Spleen (tissue), 11 donors: ENCODE data around the gene AQP5. TPM values are rescaled to one million over a fixed set of nuclear protein-coding genes. Genes with fewer than 3 reads are reported as not detected.

Source experiments
- DNase-seq: peaks from one replicate; pipeline ENCODE4 v3.0.0-alpha.2; 2020
- H3K27ac ChIP-seq, 8 donors: fragments of 200-600 bp; sonication (generic) in 7 of 8; 1 replicate in 4 of 8; 2 replicates in 4 of 8; pipeline versions ENCODE4 v1.5.0 to v1.8.0; 2016 to 2021; ENCODE audit warnings: inconsistent platforms in 4 of 8, mild to moderate bottlenecking in 4 of 8, moderate library complexity in 1 of 8
- H3K27me3 ChIP-seq, 7 donors: fragments of 200-600 bp; sonication (generic) in 6 of 7; replicated peaks in 1 of 7; 1 replicate in 4 of 7; 2 replicates in 3 of 7; pipeline versions ENCODE4 v1.5.0 to v1.8.0; 2016 to 2021; ENCODE audit warnings: inconsistent platforms in 3 of 7, mild to moderate bottlenecking in 1 of 7
- H3K36me3 ChIP-seq, 6 donors: fragments of 200-600 bp; sonication (generic) in 5 of 6; 1 replicate in 4 of 6; 2 replicates in 2 of 6; pipeline versions ENCODE4 v1.5.0 to v1.8.0; 2016 to 2021; ENCODE audit warnings: inconsistent platforms in 2 of 6
- H3K4me1 ChIP-seq, 6 donors: fragments of 200-600 bp; sonication (generic) in 5 of 6; 1 replicate in 3 of 6; 2 replicates in 3 of 6; pipeline versions ENCODE4 v1.5.0 to v1.8.0; 2016 to 2021; ENCODE audit warnings: inconsistent platforms in 3 of 6
- H3K4me3 ChIP-seq, 8 donors: fragments of 200-600 bp; sonication (generic) in 7 of 8; 1 replicate in 4 of 8; 2 replicates in 4 of 8; pipeline versions ENCODE4 v1.5.0 to v1.8.0; 2016 to 2021; ENCODE audit warnings: inconsistent platforms in 4 of 8, mild to moderate bottlenecking in 4 of 8, moderate library complexity in 2 of 8
- H3K9me3 ChIP-seq, 8 donors: fragments of 200-600 bp; sonication (generic) in 7 of 8; 1 replicate in 4 of 8; 2 replicates in 4 of 8; pipeline versions ENCODE4 v1.5.0 to v1.8.0; 2016 to 2021; ENCODE audit warnings: inconsistent platforms in 4 of 8
- CTCF ChIP-seq, 11 experiments: fragments of 200-600 bp in 7 of 11; fragments of 450-650 bp in 4 of 11; sonication (generic) in 4 of 11; IDR thresholded peaks in 8 of 11; conservative IDR thresholded peaks in 3 of 11; 1 replicate in 7 of 11; 2 replicates in 4 of 11; pipeline versions ENCODE4 v1.4.0 to v1.8.0; 2016 to 2021; ENCODE audit warnings: antibody characterized with exemption in 11 of 11, inconsistent platforms in 4 of 11, mild to moderate bottlenecking in 1 of 11
- POLR2A ChIP-seq, 3 donors: fragments of 450-650 bp; IDR thresholded peaks; one replicate each; pipeline ENCODE4 v1.5.1; 2017; ENCODE audit warnings: antibody characterized with exemption in 3 of 3, mild to moderate bottlenecking in 1 of 3
- POLR2AphosphoS5 ChIP-seq, 3 donors: sonication (generic); formaldehyde crosslinking; IDR thresholded peaks; one replicate each; pipeline ENCODE4 v1.5.1; 2017; ENCODE audit warnings: antibody characterized with exemption in 3 of 3
- WGBS, 5 donors: extraction: QIAGEN DNeasy Blood & Tissue Kit in 3 of 5; methylation state at CpG; one replicate each; pipeline versions ENCODE4 v1.1.5 to v1.1.7; 2013 to 2018; 5-methylcytosine and 5-hydroxymethylcytosine counted together
- intact Hi-C: fragments of 100-400 bp; cut with DNase I; formaldehyde crosslinking; loops from one replicate; pipeline ENCODE4 v1.15.0; 2023; ENCODE audit warnings: low total_unique reads
- polyA plus RNA-seq, 3 donors: library from polyadenylated mRNA; stranded (reverse); fragments of 200-250 nt; gene quantifications; one replicate each; pipeline ENCODE4 v1.2.1, GENCODE V29; 2013
- total RNA-seq, 7 donors: library from RNA; depleted of rRNA in 3 of 7; stranded (reverse); fragments of >200 nt in 3 of 7; fragmentation: NEBNext Ultra II Directional in 4 of 7; extraction: Animal tissue kit (Norgen Biotek cat#: 25700) in 4 of 7; gene quantifications; one replicate each; pipeline versions ENCODE4 v1.1.0 to v1.2.1, GENCODE V29; 2016 to 2021
- donor health status: healthy with polysubstance abuse.
- donor health status: DM: no; HTN: no; CAD: no; lungs with moderate emphysema.
- donor health status: DM: no; HTN: no; CAD: no.
- donor health status: Bipolar disorder and iron deficiency.
- donor health status: healthy.
- donor health status: DM: no; HTN: no; CAD: no.
- donor health status: DM: yes; HTN: yes; CAD: no.

AQP5 gene
- total and polyA plus RNA-seq, 10 donors = 0.05 to 0.46 (median 0.30) TPM; not detected in 5

DNA sequence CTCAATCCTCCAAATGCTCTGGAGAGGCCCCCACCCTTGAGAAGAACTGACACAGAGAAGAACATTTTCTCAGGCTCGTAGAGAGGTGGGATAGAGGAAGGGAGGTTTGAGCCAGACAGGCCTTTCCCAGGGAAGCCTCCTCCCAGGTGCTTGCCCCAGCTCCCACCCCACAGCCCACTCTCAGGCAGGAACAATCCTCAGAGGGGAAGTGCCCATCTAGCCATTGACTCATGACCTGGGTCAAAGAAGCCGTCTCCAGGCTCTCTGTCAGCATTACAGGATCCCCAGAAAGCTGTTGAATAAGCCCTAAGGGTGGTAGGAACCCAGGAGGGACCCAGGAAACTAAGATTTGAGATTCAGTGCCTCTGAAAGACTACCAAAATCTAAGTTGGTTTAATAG, 14.9 kb downstream of the AQP5 start:
- Histone ChIP-seq H3K36me3 (no peaks in the 10 kb centered on the region), H3K4me1 (peaks cover 0 to 11% (median 0%) of the 10 kb centered on the region in 6 donors), H3K27ac (no peak overlapping the region), H3K27me3 (peaks cover 0 to 10% (median 0%) of the 10 kb centered on the region in 7 donors), H3K9me3 (no peaks in the 10 kb centered on the region), H3K4me3 (no peak overlapping the region)
- intact Hi-C loops = no loop called here
- WGBS, 5 donors = 59 to 90% (median 78%) methylated on average over 2 of the region's 2 CpGs
- DNase-seq = no peak
- no peak for TF ChIP-seq POLR2AphosphoS5 (IDR thresholded peaks at IDR 0.05)
- TF ChIP-seq CTCF (IDR thresholded peaks at IDR 0.05 in 8 of 11, conservative IDR thresholded peaks at IDR 0.05 in 3 of 11) = no peak
- no peak for TF ChIP-seq POLR2A (IDR thresholded peaks at IDR 0.05)

- no peaks in the 10 kb centered on the region for H3K9me3 ChIP-seq
- TF ChIP-seq POLR2A (IDR thresholded peaks at IDR 0.05) = no peak
- TF ChIP-seq POLR2AphosphoS5 (IDR thresholded peaks at IDR 0.05) = no peak
- TF ChIP-seq CTCF (IDR thresholded peaks at IDR 0.05 in 8 of 11, conservative IDR thresholded peaks at IDR 0.05 in 3 of 11) = no peak
- no peaks in the 10 kb centered on the region for H3K36me3 ChIP-seq
- peaks cover 0 to 3% (median 0%) of the 10 kb centered on the region in 7 donors for H3K27me3 ChIP-seq
- peaks cover 0 to 16% (median 0%) of the 10 kb centered on the region in 6 donors for H3K4me1 ChIP-seq
- DNase-seq = no peak
- 68 to 89% (median 83%) methylated on average over 4 of the region's 4 CpGs for WGBS, 5 donors
- intact Hi-C loops = no loop called here
- H3K4me3 ChIP-seq = no peak overlapping the region
- no peak overlapping the region for H3K27ac ChIP-seq
Observed at GRCh38 chr12:49978125-49978524, 16.5 kb downstream of the AQP5 start.

- intact Hi-C loops = no loop called here
- H3K9me3 ChIP-seq = no peaks in the 10 kb centered on the region
- H3K4me3 ChIP-seq = no peak overlapping the region
- no peak for TF ChIP-seq POLR2AphosphoS5 (IDR thresholded peaks at IDR 0.05)
- no peak for TF ChIP-seq POLR2A (IDR thresholded peaks at IDR 0.05)
- no peak for TF ChIP-seq CTCF (IDR thresholded peaks at IDR 0.05 in 8 of 11, conservative IDR thresholded peaks at IDR 0.05 in 3 of 11)
- no peaks in the 10 kb centered on the region for H3K27me3 ChIP-seq
- H3K27ac ChIP-seq = no peak overlapping the region
- no peaks in the 10 kb centered on the region for H3K36me3 ChIP-seq
- WGBS, 5 donors = 86 to 96% (median 91%) methylated on average over 10 of the region's 10 CpGs
- DNase-seq = no peak
- peaks cover 0 to 24% (median 3%) of the 10 kb centered on the region in 6 donors for H3K4me1 ChIP-seq
Observed at GRCh38 chr12:49979016-49979586, 17.4 kb downstream of the AQP5 start.

DNA sequence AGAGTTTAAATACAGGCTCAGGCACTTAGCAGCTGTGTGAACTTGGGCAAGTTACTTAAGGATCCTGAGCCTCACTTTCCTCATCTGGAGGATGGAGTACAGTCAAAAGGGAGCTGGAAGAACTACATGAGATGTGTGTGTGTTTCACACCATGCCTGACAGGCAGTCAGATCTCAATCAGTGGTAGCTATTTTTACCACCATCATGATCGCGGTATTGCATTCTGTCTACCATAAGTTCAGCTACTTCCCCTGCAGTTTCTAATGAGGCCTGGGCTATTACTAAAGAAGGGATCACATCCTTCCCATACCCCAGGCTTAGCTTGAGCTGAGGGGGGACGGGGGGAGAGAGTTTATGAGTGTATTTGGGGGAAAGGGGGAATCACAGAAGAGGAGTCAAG, 18.1 kb downstream of the AQP5 start:
- Histone ChIP-seq H3K4me1 (peaks cover 0 to 26% (median 3%) of the 10 kb centered on the region in 6 donors), H3K9me3 (no peaks in the 10 kb centered on the region), H3K27ac (no peak overlapping the region), H3K27me3 (no peaks in the 10 kb centered on the region), H3K36me3 (no peaks in the 10 kb centered on the region), H3K4me3 (no peak overlapping the region)
- intact Hi-C loops = no loop called here
- TF ChIP-seq POLR2AphosphoS5 (IDR thresholded peaks at IDR 0.05) (no peak), POLR2A (IDR thresholded peaks at IDR 0.05) (no peak), CTCF (IDR thresholded peaks at IDR 0.05 in 8 of 11, conservative IDR thresholded peaks at IDR 0.05 in 3 of 11) (no peak)
- no peak for DNase-seq
- WGBS, 5 donors = 69 to 87% (median 82%) methylated on average over 3 of the region's 3 CpGs
